Right ventricle myocardium superior (tissue), 1 donor: ENCODE results near the gene GLP1R. TPM values are rescaled to one million over a fixed set of nuclear protein-coding genes. Genes with fewer than 3 reads are reported as not detected.
A peak's percentile ranks its signal among the peaks of the same experiment; 100 is the strongest.

ENCODE experiments used
- ATAC-seq: fragments of 200-7000 bp; cut with Tn5 transposase; one replicate; pipeline ENCODE4 v1.9.1; 2020; ENCODE audit warnings: mild to moderate bottlenecking; ENCODE audit not compliant: poor library complexity
- DNase-seq: peaks from one replicate; pipeline ENCODE4 v3.0.0-alpha.2; 2020
- intact Hi-C: fragments of 100-400 bp; cut with DNase I; formaldehyde crosslinking; loops from one replicate; pipeline ENCODE4 v1.11.2; 2022
- long read RNA-seq: library from polyadenylated mRNA; unstranded; transcript quantifications from one replicate; pipeline ENCODE4 v2.0.0, GENCODE V29; 2021
- total RNA-seq: library from RNA; stranded (reverse); fragmentation: NEBNext Ultra II Directional; extraction: Animal tissue kit (Norgen Biotek cat#: 25700); gene quantifications from one replicate; pipeline ENCODE4 v1.2.1, GENCODE V29; 2021
- donor health status: DM: no; HTN: yes; CAD: no; lungs with severe emphysema.

GLP1R gene
- total RNA-seq, result 6.5 TPM
- long read RNA-seq, partial matches to known transcripts, result 3 of 9 reads
- long read RNA-seq, other reads (novel, unspliced or antisense), result 4 of 9 reads

- ATAC-seq, result peak; percentile 84
- intact Hi-C loops, result no loop called here
- no peak for DNase-seq
These were observed at the start of gene GLP1R for GRCh38 chr6:39048481-39049399. Gene GLP1R, plus strand, starts transcription at chr6:39048781. Its CDS starts 60 bp downstream, at chr6:39048841.

GRCh38 chr6:39003072-39003471, 45.5 kb upstream of the GLP1R start:
- intact Hi-C loops, result no loop called here
- DNase-seq (no peak), ATAC-seq (no peak)

- intact Hi-C loops, result no loop called here
- ATAC-seq, result no peak
- DNase-seq, result no peak
These were observed 45.1 kb upstream of the GLP1R start for GRCh38 chr6:39003492-39003891.

- intact Hi-C loops, result no loop called here
- DNase-seq (no peak), ATAC-seq (no peak)
These were observed 43.8 kb upstream of the GLP1R start for GRCh38 chr6:39004801-39005200.

GRCh38 chr6:39005774-39006173, 42.8 kb upstream of the GLP1R start:
- intact Hi-C loops, result no loop called here
- ATAC-seq, result no peak

GRCh38 chr6:39007575-39007974, 41.0 kb upstream of the GLP1R start:
- intact Hi-C loops, result no loop called here
- ATAC-seq (no peak), DNase-seq (no peak)

More at GRCh38 chr6:39005774-39006173, 42.8 kb upstream of the GLP1R start:
- DNase-seq, result no peak

GRCh38 chr6:39008737-39009136, 39.8 kb upstream of the GLP1R start:
- intact Hi-C loops, result no loop called here
- ATAC-seq, result no peak

GRCh38 chr6:39009476-39009875, 39.1 kb upstream of the GLP1R start:
- ATAC-seq (peak; percentile 55), DNase-seq (no peak)
- intact Hi-C loops, result no loop called here

More at GRCh38 chr6:39008737-39009136, 39.8 kb upstream of the GLP1R start:
- DNase-seq, result no peak

GRCh38 chr6:39016839-39017546, 31.6 kb upstream of the GLP1R start:
- intact Hi-C loops, result no loop called here
- ATAC-seq (no peak), DNase-seq (no peak)

GRCh38 chr6:39017547-39017880, 31.1 kb upstream of the GLP1R start:
- intact Hi-C loops, result no loop called here
- no peak for ATAC-seq
- no peak for DNase-seq

GRCh38 chr6:39018103-39018502, 30.5 kb upstream of the GLP1R start:
- ATAC-seq (peak; percentile 91), DNase-seq (no peak)
- intact Hi-C loops, result no loop called here

GRCh38 chr6:39020136-39020535, 28.4 kb upstream of the GLP1R start:
- ATAC-seq (no peak), DNase-seq (no peak)
- intact Hi-C loops, result no loop called here

- no peak for ATAC-seq
- intact Hi-C loops, result no loop called here
- no peak for DNase-seq
These were observed 27.5 kb upstream of the GLP1R start for GRCh38 chr6:39021041-39021440.

GRCh38 chr6:39021779-39022178, 26.8 kb upstream of the GLP1R start:
- intact Hi-C loops, result no loop called here
- DNase-seq (no peak), ATAC-seq (no peak)

GRCh38 chr6:39026175-39026574, 22.4 kb upstream of the GLP1R start:
- ATAC-seq (no peak), DNase-seq (no peak)
- intact Hi-C loops, result no loop called here

GRCh38 chr6:39029156-39030011, 19.2 kb upstream of the GLP1R start:
- DNase-seq (no peak), ATAC-seq (peak; percentile 57)
- intact Hi-C loops, result no loop called here

- DNase-seq (no peak), ATAC-seq (no peak)
- intact Hi-C loops, result no loop called here
These were observed 12.9 kb upstream of the GLP1R start for GRCh38 chr6:39035681-39036080.

GRCh38 chr6:39037082-39037508, 11.5 kb upstream of the GLP1R start:
- intact Hi-C loops, result no loop called here
- no peak for DNase-seq
- no peak for ATAC-seq

GRCh38 chr6:39037707-39038106, 10.9 kb upstream of the GLP1R start:
- peak; percentile 65 for ATAC-seq
- DNase-seq, result no peak
- intact Hi-C loops, result no loop called here
